ENCODE measurements around the gene ZFP90. TPM values are rescaled to one million over a fixed set of nuclear protein-coding genes. Genes with fewer than 3 reads are reported as not detected.

The ZFP90 gene
- total RNA-seq = 10 to 100 TPM; 39.2 to 42.6 TPM

GRCh38 chr16:68538880-68539701 is at the start of gene ZFP90:
Gene ZFP90, plus strand, starts transcription at chr16:68539291. Its CDS starts 502 bp downstream, at chr16:68539793.

Other genes with a start within 250 kb of the ZFP90 start
- 10 to 100 TPM; 30.5 to 31.9 TPM for gene SLC7A6OS, start 228.3 kb upstream of the ZFP90 start, total RNA-seq
- gene PRMT7, start 228.3 kb upstream of the ZFP90 start, total RNA-seq = 10 to 100 TPM; 57.1 to 62.3 TPM
- 1 to 10 TPM; 3.2 to 3.9 TPM for gene SMPD3, start 90.8 kb upstream of the ZFP90 start, total RNA-seq
- under 1 TPM in 1 of 2 experiments, not detected in 1; 0.25 TPM for gene CDH3, start 106.0 kb downstream of the ZFP90 start, total RNA-seq
- gene CDH1, start 198.0 kb downstream of the ZFP90 start, total RNA-seq = not detected